Left kidney (tissue), 8 donors: Measurements from ENCODE around the gene OR5H15. TPM values are rescaled to one million over a fixed set of nuclear protein-coding genes. Genes with fewer than 3 reads are reported as not detected.
"Not testable (repeated sequence)": the region's sequence is repeated elsewhere in the genome, so short reads cannot be mapped to it uniquely, and the experiment has no call there.

Experiments
- DNase-seq: peaks from one replicate; pipeline ENCODE4 v3.0.0-alpha.2; 2013
- long read RNA-seq, 8 donors: transcript quantifications; one replicate each; lab custom pipeline, GENCODE V29; 2026
- polyA plus RNA-seq: library from polyadenylated mRNA; unstranded; fragments of 120-200 nt; gene quantifications from one replicate; pipeline ENCODE4 v1.2.1, GENCODE V29; 2013; ENCODE audit not compliant: insufficient read length

OR5H15 gene
- not detected for polyA plus RNA-seq
- long read RNA-seq, donor 1, result 0 reads
- long read RNA-seq, donor 2, result 0 reads
- long read RNA-seq, donor 3, result 0 reads
- long read RNA-seq, donor 4, result 0 reads
- long read RNA-seq, donor 5, result 0 reads
- long read RNA-seq, donor 6, result 0 reads
- long read RNA-seq, donor 7, result 0 reads
- long read RNA-seq, donor 8, result 0 reads

DNA sequence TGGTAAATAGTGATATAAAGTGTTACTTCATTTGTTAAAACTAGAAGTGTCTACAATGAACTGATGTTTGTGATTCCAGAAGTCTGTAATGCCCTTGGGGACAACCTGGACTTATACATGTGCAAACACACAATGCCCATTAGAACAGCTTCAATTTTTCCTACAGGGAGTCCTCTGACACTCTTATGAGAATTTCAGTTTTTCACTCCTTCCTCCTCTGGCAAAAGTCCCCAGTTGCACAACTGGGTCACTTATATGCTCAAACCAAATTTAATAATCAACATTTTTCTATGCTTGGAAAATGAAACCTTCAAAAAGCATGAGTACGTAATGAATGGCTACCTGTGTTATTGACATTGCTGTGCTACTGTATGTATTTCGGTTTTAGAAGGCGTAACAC lies at the start of gene OR5H15:
Gene OR5H15, plus strand, starts transcription at position 301 of the 400 bp plus-strand sequence. CDS start 2,004 bp downstream, outside the sequence.
- DNase-seq, result no peak

- DNase-seq, result no peak
Observed at GRCh38 chr3:98130421-98130820, 36.1 kb upstream of the OR5H15 start, which contains the start of gene OR5H1. TSS of gene OR5H1 (plus strand) at chr3:98130721. CDS start at chr3:98132698, 1,977 bp downstream.

GRCh38 chr3:98136631-98137030 lies 29.9 kb upstream of the OR5H15 start:
- DNase-seq, result no peak

GRCh38 chr3:98137826-98138557 lies 28.5 kb upstream of the OR5H15 start:
- DNase-seq, result not testable (repeated sequence)

DNA sequence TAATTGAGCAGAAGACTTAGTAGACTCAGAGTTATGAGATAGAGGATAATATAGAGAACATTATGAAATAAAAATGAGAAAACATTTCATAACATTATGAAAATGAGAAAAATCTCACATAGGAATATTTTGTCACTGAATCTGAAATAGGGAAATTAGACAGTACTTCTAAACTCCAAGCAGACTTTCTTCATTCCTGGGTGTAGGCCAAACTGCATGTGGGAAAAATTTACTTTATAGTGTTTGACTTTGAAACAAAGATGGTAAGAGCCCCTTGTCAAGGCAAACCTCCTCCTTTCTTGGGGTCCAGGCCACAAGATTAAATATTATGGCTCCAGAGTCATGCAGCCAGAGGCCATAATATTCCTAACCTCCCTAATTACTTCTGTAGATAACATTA lies 26.0 kb upstream of the OR5H15 start:
- DNase-seq, result no peak

GRCh38 chr3:98147179-98147578 lies 19.3 kb upstream of the OR5H15 start, which contains the start of gene OR5H14:
TSS of gene OR5H14 (plus strand) at chr3:98147479. CDS start at chr3:98149386, 1,907 bp downstream.
- DNase-seq, result no peak

DNA sequence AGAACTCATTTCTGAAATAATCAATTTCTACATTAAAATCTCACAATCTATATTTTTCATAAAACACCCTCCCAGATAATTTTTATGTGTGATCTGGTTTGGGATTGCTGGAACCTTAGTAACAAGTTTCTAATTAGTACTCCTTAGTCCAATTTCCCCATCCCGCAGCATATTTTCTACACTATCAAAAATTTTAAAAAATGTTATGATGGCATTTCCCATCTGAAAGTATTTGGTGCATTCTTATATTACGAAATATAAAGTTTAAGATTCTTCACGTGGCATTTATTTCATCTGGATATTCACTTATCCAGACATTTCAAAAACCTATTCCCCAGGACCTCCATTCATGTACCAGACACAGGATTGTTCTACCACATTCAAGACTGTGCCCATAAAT lies 17.7 kb upstream of the OR5H15 start:
- DNase-seq, result no peak

- not testable (repeated sequence) for DNase-seq
Observed at GRCh38 chr3:98149456-98149855, 17.0 kb upstream of the OR5H15 start.

GRCh38 chr3:98151241-98151640 lies 15.3 kb upstream of the OR5H15 start:
- no peak for DNase-seq

DNA sequence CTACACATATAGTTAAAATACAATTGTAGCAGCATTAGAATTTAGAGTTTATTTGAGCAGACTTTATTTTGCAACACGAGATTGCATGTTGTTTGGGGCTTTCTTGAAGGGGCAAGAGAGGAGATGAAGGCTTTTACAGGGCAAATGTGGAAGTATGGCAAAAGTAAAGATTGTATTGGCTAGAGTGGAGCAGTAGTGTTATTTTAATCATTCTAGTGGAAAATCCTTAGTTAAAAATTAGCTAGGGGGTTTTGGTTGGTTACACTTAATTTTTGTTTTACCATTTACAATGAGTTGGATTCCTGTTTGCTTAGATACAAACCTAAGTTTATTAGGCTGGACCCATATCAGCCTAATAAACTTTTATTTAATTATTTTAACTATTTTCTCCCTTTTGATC lies 4.6 kb downstream of the OR5H15 start:
- no peak for DNase-seq

- DNase-seq, result no peak
Observed at GRCh38 chr3:98172621-98173020, 6.1 kb downstream of the OR5H15 start.

DNA sequence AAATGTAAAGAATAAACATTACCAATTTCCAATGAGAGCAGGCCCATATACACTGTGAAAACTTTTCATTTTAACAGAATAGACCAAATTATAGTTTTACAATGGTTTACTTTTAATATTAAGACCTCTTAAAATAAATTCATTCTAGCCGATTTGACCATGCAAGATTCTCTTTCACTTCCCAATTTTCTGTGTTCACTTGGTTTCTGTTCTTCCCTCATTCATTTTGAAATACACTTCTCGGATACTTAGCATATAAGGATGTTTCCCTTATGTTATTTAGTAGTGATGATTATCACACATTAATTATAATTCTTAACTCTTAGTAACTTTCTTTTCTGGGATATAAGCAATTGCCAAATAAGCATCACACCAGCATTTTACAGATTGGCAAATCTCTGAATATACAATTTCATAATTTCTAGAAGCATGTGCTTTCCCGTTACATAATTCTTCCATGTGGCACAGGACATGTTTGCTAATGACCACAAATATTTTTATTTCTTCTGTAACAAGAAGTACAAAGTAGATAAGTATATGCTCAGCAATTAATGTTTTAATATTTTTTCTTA lies 13.9 kb downstream of the OR5H15 start:
- DNase-seq, result no peak

DNA sequence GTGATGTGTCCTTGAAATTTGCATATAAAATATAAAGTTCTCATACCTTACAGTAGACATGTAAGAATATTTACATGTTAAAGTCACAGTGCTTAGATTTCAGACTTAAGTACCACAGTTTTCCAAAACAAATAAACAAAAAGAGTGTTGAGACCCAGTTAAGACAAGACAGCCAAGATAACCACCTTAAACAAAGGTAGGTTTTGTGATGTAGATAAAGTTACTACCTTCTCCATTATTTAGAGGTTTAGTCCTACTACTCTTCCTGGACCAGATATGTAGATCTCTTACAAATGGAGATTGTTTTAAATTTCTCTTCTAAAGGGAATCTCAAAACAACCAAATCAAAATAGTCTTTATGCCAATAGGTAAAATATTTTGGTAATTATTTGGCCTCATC lies 15.7 kb downstream of the OR5H15 start:
- no peak for DNase-seq

GRCh38 chr3:98185180-98185579 lies 18.7 kb downstream of the OR5H15 start:
- no peak for DNase-seq

DNA sequence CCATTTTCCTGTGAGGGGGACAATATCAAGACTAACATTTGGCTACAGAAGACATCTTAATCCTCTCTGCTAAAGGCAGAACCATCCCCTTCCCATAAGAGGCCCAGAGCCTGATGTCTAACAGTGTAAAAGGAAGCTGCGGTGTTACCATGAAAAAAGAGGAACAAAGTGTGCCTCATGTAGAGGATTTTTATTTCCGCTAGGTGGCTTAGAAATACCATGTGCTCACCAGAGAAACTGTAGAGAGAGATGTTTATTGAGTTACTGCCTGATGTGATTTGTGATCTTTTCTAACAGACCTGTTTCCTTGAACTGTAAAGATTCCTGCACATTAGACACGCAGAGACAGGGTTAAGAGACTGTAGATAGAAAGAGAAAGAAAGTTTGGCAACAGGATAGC lies 22.0 kb downstream of the OR5H15 start:
- DNase-seq, result no peak

GRCh38 chr3:98190911-98191310 lies 24.4 kb downstream of the OR5H15 start:
- DNase-seq, result not testable (repeated sequence)

- not testable (repeated sequence) for DNase-seq
Observed at GRCh38 chr3:98196293-98196692, 29.8 kb downstream of the OR5H15 start.

DNA sequence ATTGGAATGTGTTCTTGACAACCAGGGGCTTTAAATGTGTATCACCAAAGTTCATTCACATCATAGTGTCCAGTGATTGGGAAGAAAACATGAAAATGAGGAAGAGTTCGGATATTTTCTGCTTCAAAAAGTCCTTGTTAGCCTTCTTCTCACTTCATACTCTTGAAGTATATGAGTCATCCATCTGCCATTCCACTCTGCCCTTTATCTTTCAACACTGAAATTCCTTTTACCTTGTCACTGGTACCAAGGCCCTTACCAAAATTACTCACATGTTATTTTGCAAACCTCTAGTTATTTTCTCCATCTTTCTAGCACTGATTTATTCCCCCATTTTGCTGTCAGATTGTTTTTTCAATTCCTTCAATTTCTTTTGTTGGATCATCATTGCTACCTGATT lies 32.5 kb downstream of the OR5H15 start:
- no peak for DNase-seq

- DNase-seq, result no peak
Observed at GRCh38 chr3:98209244-98209643, 42.7 kb downstream of the OR5H15 start.

DNA sequence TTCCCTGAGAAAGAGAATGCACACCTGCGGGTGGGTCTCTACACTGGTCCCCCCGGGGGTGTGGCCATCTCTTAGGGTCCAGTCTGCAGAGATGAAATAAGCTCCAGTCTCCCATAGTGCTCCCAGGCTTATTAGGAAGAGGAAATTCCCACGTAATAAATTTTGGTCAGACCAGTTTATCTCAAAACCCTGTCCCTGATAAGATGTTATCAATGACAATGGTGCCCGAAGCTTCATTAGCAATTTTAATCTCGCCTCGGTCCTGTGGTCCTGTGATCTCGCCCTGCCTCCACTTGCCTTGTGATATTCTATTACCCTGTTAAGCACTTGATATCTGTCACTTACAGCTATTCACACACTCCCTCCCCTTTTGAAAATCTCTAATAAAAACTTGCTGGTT lies 46.8 kb downstream of the OR5H15 start:
- DNase-seq, result no peak

GRCh38 chr3:98215051-98215450 lies 48.6 kb downstream of the OR5H15 start:
- no peak for DNase-seq
